NOMO-1 treated with DMSO at 0.1 percent for 48 hours (cell line): ENCODE results near the gene BMPR1B.

Experiments used
- DNase-seq: peaks from one replicate; lab custom pipeline; 2025; ENCODE audit not compliant: unreplicated experiment; lab: John Stamatoyannopoulos, UW

BMPR1B gene

GRCh38 chr4:95020521-95020920, 262.8 kb downstream of the BMPR1B start:
- no peak for DNase-seq

GRCh38 chr4:95021099-95021498, 263.3 kb downstream of the BMPR1B start:
- DNase-seq: no peak

- DNase-seq: no peak
Measured at GRCh38 chr4:95023110-95023509, 265.4 kb downstream of the BMPR1B start.

- DNase-seq: no peak
Measured at GRCh38 chr4:95027905-95028618, 270.3 kb downstream of the BMPR1B start.

- DNase-seq: no peak
Measured at GRCh38 chr4:95038791-95039190, 281.0 kb downstream of the BMPR1B start.

- no peak for DNase-seq
Measured at GRCh38 chr4:95044324-95044837, 286.6 kb downstream of the BMPR1B start.

GRCh38 chr4:95045429-95045828, 287.7 kb downstream of the BMPR1B start:
- no peak for DNase-seq

- no peak for DNase-seq
Measured at GRCh38 chr4:95048296-95048695, 290.5 kb downstream of the BMPR1B start.

GRCh38 chr4:95049551-95050233, 291.9 kb downstream of the BMPR1B start:
- no peak for DNase-seq

GRCh38 chr4:95050980-95051701, 293.4 kb downstream of the BMPR1B start:
- no peak for DNase-seq

- DNase-seq: no peak
Measured at GRCh38 chr4:95051702-95052020, 293.9 kb downstream of the BMPR1B start.

- DNase-seq: no peak
Measured at GRCh38 chr4:95058991-95059390, 301.2 kb downstream of the BMPR1B start.

- DNase-seq: no peak
Measured at GRCh38 chr4:95059663-95060062, 301.9 kb downstream of the BMPR1B start.

GRCh38 chr4:95061220-95061619, 303.5 kb downstream of the BMPR1B start:
- no peak for DNase-seq

GRCh38 chr4:95061801-95062200, 304.0 kb downstream of the BMPR1B start:
- DNase-seq: peak; percentile 32

GRCh38 chr4:95066050-95066449, 308.3 kb downstream of the BMPR1B start:
- no peak for DNase-seq

- DNase-seq: no peak
Measured at GRCh38 chr4:95068401-95068800, 310.6 kb downstream of the BMPR1B start.

- DNase-seq: no peak
Measured at GRCh38 chr4:95068818-95069478, 311.2 kb downstream of the BMPR1B start.

GRCh38 chr4:95071851-95072250, 314.1 kb downstream of the BMPR1B start:
- DNase-seq: no peak

- DNase-seq: no peak
Measured at GRCh38 chr4:95073646-95074045, 315.9 kb downstream of the BMPR1B start.

GRCh38 chr4:95077864-95078263, 320.1 kb downstream of the BMPR1B start:
- DNase-seq: no peak
